ENCODE measurements around the gene BSN.

GRCh38 chr3:49703956-49704355, 149.7 kb downstream of the BSN start:
- no peak for TF ChIP-seq REST (IDR thresholded peaks at IDR 0.05; ENCODE audit: insufficient read depth in 1 of 2, low read depth in 2 of 2, low read length in 2 of 2)
- no peak for TF ChIP-seq FOXP2 (optimal IDR thresholded peaks at IDR 0.05; ENCODE audit: borderline replicate concordance, extremely low read depth, extremely low read length, insufficient read depth)
- no peak for TF ChIP-seq POLR2AphosphoS5 (IDR thresholded peaks at IDR 0.05; ENCODE audit: low read depth, low read length)
- TF ChIP-seq SIN3A (IDR thresholded peaks at IDR 0.05; ENCODE audit: borderline replicate concordance, insufficient read depth, low read length): no peak
- TF ChIP-seq TAF1 (IDR thresholded peaks at IDR 0.05; ENCODE audit: borderline replicate concordance, insufficient read depth, low read length): no peak
